Erythroblast (primary cell): ENCODE measurements around the gene WFDC10B.
"Not testable (repeated sequence)": the region's sequence is repeated elsewhere in the genome, so short reads cannot be mapped to it uniquely, and the experiment has no call there.

Experiments
- GATA1 ChIP-seq: IDR thresholded peaks from 2 replicates; pipeline ENCODE4 v1.6.1; 2011; ENCODE audit warnings: low read depth, mild to moderate bottlenecking, control low read depth, low read length, moderate library complexity
- POLR2A ChIP-seq: IDR thresholded peaks from 2 replicates; pipeline ENCODE4 v1.6.1; 2011; ENCODE audit warnings: mild to moderate bottlenecking, low read length

GRCh38 chr20:45716141-45716688 is 11.4 kb upstream of the WFDC10B start:
- not testable (repeated sequence) for TF ChIP-seq POLR2A, GATA1
